GM19043 (cell line): ENCODE results near the gene RALGDS.
A peak's percentile ranks its signal among the peaks of the same experiment; 100 is the strongest.

Source experiments
- ATAC-seq: cut with Tn5 transposase; IDR thresholded peaks from one replicate; pipeline ENCODE4 v1.9.1; 2021; ENCODE audit warnings: low read depth; ENCODE audit not compliant: unreplicated experiment

The RALGDS gene

GRCh38 chr9:133137451-133138231 is 16.6 kb upstream of the RALGDS start:
- ATAC-seq = no peak

DNA sequence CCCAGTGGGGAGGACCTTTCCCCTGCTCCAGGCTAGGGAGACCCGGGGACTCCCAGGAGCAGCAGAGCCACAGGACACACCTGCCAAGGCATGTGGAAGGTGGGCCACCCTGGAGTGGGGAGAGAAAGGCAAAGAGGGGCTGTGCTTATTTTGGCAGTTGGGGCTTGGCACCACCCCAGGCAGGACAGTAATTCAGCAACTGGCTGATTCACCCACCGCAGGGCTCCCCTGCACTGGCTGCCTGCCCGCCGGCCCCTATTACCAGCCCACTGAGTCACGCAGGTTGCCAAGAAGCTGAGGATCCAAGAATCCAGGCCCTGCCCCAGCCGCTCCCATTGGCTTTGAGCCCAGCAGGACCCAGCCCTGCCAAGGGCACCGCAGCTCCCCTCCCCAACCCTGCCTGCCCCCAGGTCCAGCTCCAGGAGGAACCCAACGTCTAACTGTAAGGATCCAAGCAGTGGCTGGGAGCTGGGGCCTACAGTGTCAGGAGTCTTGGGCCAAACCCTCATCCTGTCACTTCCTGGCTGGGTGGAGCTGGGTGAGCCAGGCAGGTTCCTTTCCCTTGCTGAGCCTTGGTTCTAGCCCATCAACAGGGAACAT is 14.2 kb upstream of the RALGDS start:
- ATAC-seq = no peak

GRCh38 chr9:133134388-133135145 is 13.5 kb upstream of the RALGDS start:
- no peak for ATAC-seq

DNA sequence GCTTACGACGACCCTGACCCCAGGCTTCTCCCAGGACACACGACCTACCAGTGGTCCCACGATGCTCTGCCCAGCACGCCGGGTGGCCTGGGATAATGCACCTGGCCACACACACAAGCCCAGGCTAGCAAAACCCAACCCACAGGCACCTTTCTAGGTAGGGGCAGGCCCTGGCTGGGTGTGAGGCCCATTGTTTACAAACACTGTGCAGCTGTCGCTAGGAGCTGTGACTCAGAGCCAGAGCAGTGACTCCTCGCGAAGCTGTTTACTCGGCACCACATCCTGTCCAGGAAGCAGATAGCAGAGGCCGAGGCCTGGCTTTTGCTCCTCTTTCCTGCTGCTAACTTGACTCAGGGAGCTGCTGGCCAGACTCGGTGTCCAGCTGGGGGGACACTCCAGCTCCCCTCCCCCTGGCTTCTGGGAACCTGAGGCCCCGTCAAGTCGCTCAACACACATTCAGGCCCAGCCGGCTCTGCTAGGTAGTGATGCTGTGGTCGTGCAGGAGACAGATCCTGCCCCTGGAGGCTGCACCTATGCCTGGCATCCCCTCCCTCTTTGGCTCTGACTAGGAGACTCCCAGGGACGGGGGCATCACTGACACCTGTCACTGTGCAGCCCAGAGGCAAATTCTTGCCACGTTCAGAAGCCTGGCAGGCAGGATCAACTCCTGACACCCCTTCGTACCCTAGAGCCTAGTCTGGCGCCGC is 12.8 kb upstream of the RALGDS start:
- peak; percentile 90 for ATAC-seq

- no peak for ATAC-seq
Observed at GRCh38 chr9:133132174-133132573, 11.1 kb upstream of the RALGDS start.

DNA sequence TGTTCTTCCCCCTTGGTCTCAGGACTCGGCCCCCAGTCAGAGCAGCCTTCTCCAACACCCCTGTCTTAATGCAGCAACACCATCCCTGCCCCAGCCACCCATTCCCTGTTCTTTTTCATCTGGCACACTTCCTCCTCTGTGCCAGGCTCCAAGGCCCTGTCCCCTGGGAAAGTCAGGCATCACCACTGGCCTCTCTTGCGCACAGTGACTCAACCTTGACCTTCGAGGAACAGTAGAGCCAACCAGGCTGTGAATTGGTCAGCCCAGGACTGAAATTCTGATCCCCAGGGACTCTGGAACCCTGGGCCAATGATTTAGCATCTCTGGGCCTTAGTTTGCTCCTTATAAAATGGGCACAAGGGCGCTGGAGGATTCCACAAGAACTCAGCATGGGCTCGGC is 10.5 kb upstream of the RALGDS start:
- ATAC-seq = no peak

- peak; percentile 37 for ATAC-seq
Observed at GRCh38 chr9:133130685-133131244, 9.7 kb upstream of the RALGDS start.

DNA sequence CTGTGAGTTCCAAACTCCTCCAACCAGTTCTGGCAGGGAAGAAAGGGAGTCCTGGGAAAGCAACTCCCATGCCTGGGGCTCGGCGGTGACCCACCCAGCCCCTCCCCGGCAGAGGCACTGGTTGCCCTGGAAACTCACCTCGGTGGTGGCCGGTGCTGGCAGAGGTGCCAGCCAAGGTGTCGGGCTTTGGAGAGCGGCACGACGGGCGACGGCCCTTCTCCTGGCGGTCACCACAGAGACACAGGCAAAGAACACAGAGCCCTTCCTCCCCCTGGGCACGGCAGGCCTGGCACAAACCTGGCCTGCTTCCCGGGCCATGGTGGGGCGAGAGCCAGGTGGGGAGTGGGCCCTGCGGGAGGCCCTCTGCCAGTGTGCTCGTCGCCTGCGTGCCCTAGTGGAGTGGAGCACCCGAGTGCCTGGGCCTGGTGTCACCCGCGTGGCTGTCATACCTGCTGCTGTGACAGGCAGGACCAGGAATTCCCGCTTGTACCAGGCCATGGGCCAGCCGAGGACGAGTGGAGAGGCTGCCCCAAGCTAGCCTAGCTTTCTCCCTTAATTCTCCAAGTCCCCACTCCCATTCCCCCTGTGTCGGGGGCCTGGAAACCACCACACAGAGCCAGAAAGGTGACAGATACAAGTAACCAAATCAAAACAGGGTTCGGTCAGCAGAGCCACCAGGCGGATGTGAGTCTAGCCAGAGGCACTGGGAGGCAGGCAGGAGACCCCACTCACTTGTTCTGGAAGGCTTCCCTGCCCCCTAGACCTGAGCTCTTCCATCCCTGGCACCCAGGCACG is 8.2 kb upstream of the RALGDS start:
- no peak for ATAC-seq

GRCh38 chr9:133128152-133128551 is 7.1 kb upstream of the RALGDS start:
- no peak for ATAC-seq

DNA sequence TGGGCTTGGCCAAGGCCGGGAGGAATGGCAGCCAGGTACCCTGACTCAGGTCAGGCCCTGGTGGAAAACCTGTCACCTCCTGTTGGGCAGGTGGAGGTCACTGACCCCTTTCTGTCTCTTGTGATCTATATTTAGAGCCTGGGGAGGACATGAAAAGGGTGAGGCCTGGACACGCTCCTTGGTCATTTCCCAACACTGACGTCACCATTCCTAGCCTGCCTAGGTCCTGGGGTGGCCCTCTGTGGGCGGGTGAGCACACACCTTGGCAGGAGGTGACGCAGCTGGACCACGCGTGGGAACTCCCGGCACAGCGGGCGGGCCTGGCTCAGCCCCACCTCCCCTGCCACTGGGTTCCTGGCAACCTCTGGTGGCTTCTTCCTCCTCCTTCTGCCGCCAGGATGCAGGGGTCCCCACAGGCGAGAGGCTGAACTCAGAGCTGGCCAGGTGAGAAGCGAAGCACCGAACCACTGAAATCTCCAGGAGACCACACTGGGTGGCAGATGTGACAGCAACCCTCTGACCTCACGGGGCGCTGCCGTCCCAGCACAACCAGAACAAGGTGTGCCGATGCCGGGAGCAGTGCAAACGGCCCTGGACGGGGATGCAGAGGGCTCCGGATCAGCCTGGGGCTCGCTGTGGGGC is 6.4 kb upstream of the RALGDS start:
- no peak for ATAC-seq

DNA sequence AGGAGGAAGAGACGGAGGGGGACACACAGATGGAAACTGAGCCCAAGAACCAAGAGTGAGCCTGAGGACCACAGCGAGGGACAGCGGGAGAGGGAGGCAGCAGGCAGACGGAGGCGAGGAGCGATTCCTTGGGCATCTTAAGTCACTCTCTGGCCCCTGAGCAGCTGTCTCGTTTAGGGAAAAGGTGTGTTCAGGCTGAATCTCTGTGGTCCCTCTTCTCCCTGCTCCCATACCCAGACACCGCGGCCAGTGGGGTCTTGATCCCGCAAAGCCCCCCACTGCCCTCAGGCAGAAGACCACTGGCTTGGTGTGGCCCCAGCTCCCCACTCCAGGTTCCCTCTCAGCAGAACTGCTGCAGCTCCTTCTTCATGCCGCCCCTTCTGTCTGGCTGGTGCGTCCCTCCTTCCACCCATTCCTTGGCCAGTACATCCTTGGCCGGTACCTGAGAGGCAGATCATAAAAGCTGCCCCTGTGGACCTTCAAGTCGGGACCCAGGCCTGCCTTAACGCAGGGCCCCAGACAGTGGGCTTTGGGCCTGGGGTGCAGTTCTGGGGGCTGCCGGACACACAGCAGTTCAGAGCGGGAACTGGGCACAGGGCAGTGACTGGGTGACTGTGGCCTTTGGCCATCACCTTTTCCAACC is 5.8 kb upstream of the RALGDS start:
- ATAC-seq = no peak

DNA sequence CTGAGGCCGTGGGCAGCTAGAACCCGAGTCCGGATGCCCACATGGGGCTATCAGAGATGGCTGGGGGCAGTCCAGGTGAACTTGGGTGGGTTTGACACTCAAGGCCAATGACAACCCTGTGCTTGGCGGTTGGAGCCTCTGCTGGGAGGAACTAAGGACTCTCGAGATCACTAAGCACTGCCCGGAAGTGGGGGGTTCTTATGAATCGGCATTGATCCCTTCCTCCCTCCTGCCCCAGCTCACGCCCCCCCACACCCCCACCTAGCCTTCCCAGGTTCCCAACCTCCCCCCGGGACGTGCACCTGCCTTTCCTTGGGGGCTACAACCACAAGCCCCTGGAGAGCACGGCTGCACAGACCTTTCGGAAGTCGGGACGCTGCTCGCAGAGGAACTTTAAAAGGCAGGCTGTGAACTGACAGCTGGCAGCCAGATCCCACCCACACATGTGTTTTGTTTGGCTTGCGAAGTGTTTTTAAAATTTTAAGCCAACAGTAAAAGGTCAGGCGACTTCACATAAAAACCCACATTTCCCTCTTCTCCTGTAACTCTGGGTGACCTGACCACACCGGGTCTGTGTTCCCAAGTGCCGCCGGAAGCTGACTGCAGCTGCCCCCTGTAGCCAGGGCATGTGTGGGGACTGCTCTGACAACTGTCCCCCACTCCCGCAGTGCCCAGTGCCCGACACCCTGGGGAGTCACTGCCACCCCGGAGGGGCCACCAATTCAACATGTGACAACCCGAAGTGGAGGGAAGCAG is 5.1 kb upstream of the RALGDS start:
- ATAC-seq = no peak

- no peak for ATAC-seq
Observed at GRCh38 chr9:133124907-133125275, 3.9 kb upstream of the RALGDS start.

DNA sequence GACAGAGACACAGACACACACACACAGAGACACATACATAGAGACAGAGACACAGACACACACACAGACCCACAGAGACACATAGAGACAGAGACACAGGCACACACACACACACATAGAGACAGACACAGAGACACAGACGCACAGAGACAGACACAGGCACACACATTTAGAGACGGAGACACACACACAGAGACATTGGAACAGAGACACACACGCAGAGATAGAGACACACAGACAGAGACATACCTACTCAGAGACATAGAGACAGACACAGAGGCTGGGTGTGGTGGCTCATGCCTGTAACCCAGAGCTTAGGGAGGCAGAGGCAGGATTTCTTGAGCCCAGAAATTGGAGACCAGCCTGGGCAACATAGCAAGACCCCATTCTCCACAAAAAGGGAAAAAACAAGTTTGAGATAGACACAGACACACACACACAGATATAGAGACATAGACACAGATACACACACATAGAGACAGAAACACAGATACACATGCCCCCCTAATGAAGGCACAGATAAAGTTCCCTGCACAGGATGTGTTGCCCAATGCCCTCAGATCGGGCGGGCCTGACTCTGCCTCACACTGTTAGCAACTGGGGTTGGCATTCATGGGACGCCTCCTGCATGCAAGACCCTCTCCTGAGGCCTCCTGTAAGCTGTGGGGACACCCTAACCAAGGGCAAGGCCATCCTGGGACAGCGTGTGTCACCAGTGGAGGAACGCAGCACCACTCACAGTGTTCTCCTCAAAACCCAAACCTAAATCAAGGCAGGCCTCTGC is 3.3 kb upstream of the RALGDS start:
- no peak for ATAC-seq

DNA sequence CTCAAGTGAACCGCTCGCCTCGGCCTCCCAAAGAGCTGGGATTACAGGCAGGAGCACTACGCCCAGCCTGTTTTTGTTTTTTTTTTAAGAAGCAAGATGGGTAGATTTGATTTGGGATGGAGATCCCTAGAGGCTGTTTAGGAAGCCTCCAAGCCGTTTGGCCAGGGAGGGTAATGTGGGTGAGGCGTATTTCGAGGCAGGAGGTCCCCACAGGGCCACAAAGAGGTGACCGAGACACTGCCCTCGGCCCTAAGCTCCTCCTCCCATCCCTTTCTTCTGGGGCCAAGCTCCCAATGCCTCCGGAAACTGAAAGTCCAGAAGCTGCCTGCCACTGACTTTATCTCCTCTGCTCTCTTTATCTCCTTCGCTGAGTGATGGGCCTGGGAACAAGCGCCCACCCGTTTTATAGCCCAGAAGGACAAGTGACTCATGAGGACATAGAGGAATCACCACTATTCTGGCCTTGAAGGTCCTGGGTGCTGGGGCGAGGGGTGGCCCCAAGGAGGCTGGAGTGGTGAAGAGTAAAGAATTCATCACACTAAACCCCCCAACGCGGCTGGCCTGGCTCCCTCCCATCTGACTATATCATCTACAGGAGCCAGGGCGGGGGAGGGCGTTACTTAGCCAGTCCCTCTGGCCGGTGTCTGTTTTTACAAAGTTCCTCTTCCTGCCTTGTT is 2.0 kb upstream of the RALGDS start:
- no peak for ATAC-seq

GRCh38 chr9:133122605-133122934 is 1.5 kb upstream of the RALGDS start:
- no peak for ATAC-seq

DNA sequence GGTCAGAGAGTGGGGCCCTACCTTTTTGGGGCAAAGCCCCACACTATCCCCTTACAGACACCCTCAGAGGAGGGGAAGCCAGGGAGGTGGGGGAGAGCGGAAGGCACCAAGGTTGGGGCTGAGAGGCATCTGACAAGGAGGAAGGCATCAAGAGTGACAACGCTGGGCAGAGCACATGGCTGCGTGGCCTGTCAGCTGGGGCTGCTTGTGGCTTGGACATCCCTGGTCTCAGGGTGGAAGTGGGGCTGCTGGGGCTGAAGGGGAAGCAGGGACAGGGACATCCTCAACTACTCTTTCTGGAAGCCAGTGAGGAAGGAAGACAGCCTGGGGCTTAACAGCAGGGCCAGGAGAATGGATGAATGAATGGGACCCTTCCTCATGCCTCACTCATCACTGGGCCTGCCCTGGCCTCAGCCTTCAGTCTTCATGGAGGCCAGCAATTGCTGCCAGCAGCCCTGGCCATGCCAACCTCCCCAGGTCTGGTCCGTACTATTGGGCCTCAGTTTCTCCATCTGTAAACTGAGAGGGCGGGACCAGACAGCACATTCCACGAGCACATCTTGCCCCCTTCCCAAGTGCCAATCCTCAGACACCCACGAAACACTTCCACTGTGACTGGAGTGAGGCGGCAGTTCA is 993 bp upstream of the RALGDS start:
- ATAC-seq = no peak
